CD14-positive monocyte (primary cell): ENCODE data around the gene HADH. TPM values are rescaled to one million over a fixed set of nuclear protein-coding genes. Genes with fewer than 3 reads are reported as not detected.

Experiments
- DNase-seq, 3 donors: peaks; one replicate each; pipeline ENCODE4 v3.0.0-alpha.2; 2011 to 2022
- H2AFZ ChIP-seq: 2 replicates; pipeline ENCODE4 v1.6.0; 2012; ENCODE audit warnings: mild to moderate bottlenecking, low read depth, low read length, inconsistent platforms; ENCODE audit not compliant: insufficient read depth, poor library complexity, severe bottlenecking
- H3K27ac ChIP-seq, 2 donors: 1 replicate in 1 of 2; 2 replicates in 1 of 2; pipeline ENCODE4 v1.5.1; 2012 to 2013; ENCODE audit warnings: low read length in 2 of 2, control low read depth in 1 of 2, inconsistent platforms in 1 of 2, low read depth in 1 of 2, mild to moderate bottlenecking in 1 of 2
- H3K27me3 ChIP-seq, 2 donors: one replicate each; pipeline versions ENCODE4 v1.6.0 to v1.6.1; 2011 to 2013; ENCODE audit warnings: low read length in 2 of 2; ENCODE audit not compliant: control insufficient read depth in 2 of 2, insufficient read depth in 2 of 2
- H3K36me3 ChIP-seq, 2 donors: replicated peaks in 1 of 2; 1 replicate in 1 of 2; 2 replicates in 1 of 2; pipeline versions ENCODE4 v1.5.1 to v1.6.1; 2012 to 2013; ENCODE audit warnings: low read length in 2 of 2, control low read depth in 1 of 2, inconsistent platforms in 1 of 2, mild to moderate bottlenecking in 1 of 2; ENCODE audit not compliant: insufficient read depth in 2 of 2, control insufficient read depth in 1 of 2
- H3K4me1 ChIP-seq, 2 donors: 1 replicate in 1 of 2; 2 replicates in 1 of 2; pipeline versions ENCODE4 v1.5.1 to v1.6.1; 2012 to 2013; ENCODE audit warnings: low read length in 2 of 2, control low read depth in 1 of 2, inconsistent platforms in 1 of 2, mild to moderate bottlenecking in 1 of 2, moderate library complexity in 1 of 2; ENCODE audit not compliant: insufficient read depth in 2 of 2, control insufficient read depth in 1 of 2
- H3K4me2 ChIP-seq: replicated peaks from 2 replicates; pipeline ENCODE3; 2012; ENCODE audit warnings: low read length, moderate library complexity, mild to moderate bottlenecking; ENCODE audit not compliant: poor library complexity, severe bottlenecking; ENCODE audit errors: extremely low read depth
- H3K4me3 ChIP-seq, 3 experiments: fragments of 200-600 bp in 1 of 3; sonication (generic) in 1 of 3; replicated peaks in 1 of 3; 1 replicate in 2 of 3; 2 replicates in 1 of 3; pipeline ENCODE4 v1.5.1; 2011 to 2013; ENCODE audit warnings: low read length in 3 of 3, mild to moderate bottlenecking in 3 of 3, control low read depth in 2 of 3, low read depth in 2 of 3, inconsistent platforms in 1 of 3, moderate library complexity in 1 of 3
- H3K79me2 ChIP-seq: 2 replicates; pipeline ENCODE4 v1.6.0; 2012; ENCODE audit warnings: mild to moderate bottlenecking, control low read depth, inconsistent platforms, low read length, moderate library complexity; ENCODE audit not compliant: insufficient read depth
- H3K9ac ChIP-seq: 2 replicates; pipeline ENCODE4 v1.6.0; 2017; ENCODE audit warnings: low read length, mild to moderate bottlenecking; ENCODE audit not compliant: insufficient read depth, poor library complexity, severe bottlenecking
- H3K9me3 ChIP-seq, 2 donors: replicated peaks in 1 of 2; 1 replicate in 1 of 2; 2 replicates in 1 of 2; pipeline versions ENCODE4 v1.5.1 to v1.6.1; 2012 to 2013; ENCODE audit warnings: low read length in 2 of 2, control low read depth in 1 of 2; ENCODE audit not compliant: control insufficient read depth in 1 of 2, insufficient read depth in 1 of 2
- H4K20me1 ChIP-seq: 2 replicates; pipeline ENCODE4 v1.6.0; 2012; ENCODE audit warnings: mild to moderate bottlenecking, low read length, control low read depth, moderate library complexity; ENCODE audit not compliant: insufficient read depth
- H3K27ac Mint-ChIP-seq, 7 donors: one replicate each; pipeline ENCODE4 v1.8.0; 2020; ENCODE audit warnings: mild to moderate bottlenecking in 7 of 7, mixed read lengths in 7 of 7, moderate library complexity in 6 of 7, inconsistent platforms in 2 of 7
- H3K27me3 Mint-ChIP-seq, 3 donors: one replicate each; pipeline ENCODE4 v1.8.0; 2021 to 2022; ENCODE audit warnings: low read depth in 3 of 3, mild to moderate bottlenecking in 3 of 3, mixed read lengths in 3 of 3, moderate library complexity in 3 of 3, inconsistent platforms in 1 of 3
- H3K36me3 Mint-ChIP-seq, 2 donors: one replicate each; pipeline ENCODE4 v1.8.0; 2020; ENCODE audit warnings: mixed read lengths in 2 of 2, inconsistent platforms in 1 of 2, mild to moderate bottlenecking in 1 of 2
- H3K4me1 Mint-ChIP-seq: one replicate; pipeline ENCODE4 v1.8.0; 2020; ENCODE audit warnings: mild to moderate bottlenecking, mixed read lengths
- H3K4me3 Mint-ChIP-seq, 2 donors: one replicate each; pipeline ENCODE4 v1.8.0; 2020; ENCODE audit warnings: mild to moderate bottlenecking in 2 of 2, mixed read lengths in 2 of 2, moderate library complexity in 1 of 2
- H3K9me3 Mint-ChIP-seq, 7 donors: one replicate each; pipeline ENCODE4 v1.8.0; 2020 to 2022; ENCODE audit warnings: mixed read lengths in 7 of 7, mild to moderate bottlenecking in 6 of 7, moderate library complexity in 6 of 7, inconsistent platforms in 2 of 7
- CTCF ChIP-seq: fragments of 200-600 bp; IDR thresholded peaks from one replicate; pipeline ENCODE4 v1.8.0; 2022; ENCODE audit warnings: antibody characterized with exemption, mild to moderate bottlenecking
- WGBS: methylation state at CpG from one replicate; pipeline ENCODE4 v1.1.5; 2013; ENCODE audit warnings: missing lambda C conversion rate; ENCODE audit not compliant: insufficient coverage; 5-methylcytosine and 5-hydroxymethylcytosine counted together
- intact Hi-C, 2 donors: fragments of 100-400 bp; cut with micrococcal nuclease; formaldehyde crosslinking; loops; one replicate each; pipeline versions ENCODE4 v1.15.0 to v1.15.1; 2023
- polyA plus RNA-seq, 3 donors: library from polyadenylated mRNA; depleted of rRNA in 1 of 3; unstranded in 2 of 3; stranded (reverse) in 1 of 3; fragments of 300-500 nt in 2 of 3; fragments of >200 nt in 1 of 3; fragmentation: Illumina TruSeq in 2 of 3; gene quantifications; 1 replicate in 2 of 3; 2 replicates in 1 of 3; pipeline ENCODE4 v1.2.3, GENCODE V29; 2012 to 2021

HADH gene
- polyA plus RNA-seq, 3 donors, result 8.4 to 19.4 (median 19.4) TPM

- H3K4me1 ChIP-seq, result peaks cover 13 to 21% of the 10 kb centered on the region in 2 donors
- H3K4me2 ChIP-seq, result peak overlapping the region; percentile 82
- Mint-ChIP-seq H3K9me3 (no peaks in the 10 kb centered on the region), H3K27me3 (no peaks in the 10 kb centered on the region), H3K27ac (no peak overlapping the region), H3K36me3 (no peaks in the 10 kb centered on the region), H3K4me1 (peaks cover 36% of the 10 kb centered on the region), H3K4me3 (no peak overlapping the region)
- DNase-seq, result no peak
- H3K9ac ChIP-seq, result no peak overlapping the region
- intact Hi-C loops, result loop anchor here (10.0 kb wide), 3 partner anchors 54 to 174 kb away; partner anchors contain the start of genes CYP2U1 (in 1 of the 2) and SGMS2 (in 1 of the 2)
- no peaks in the 10 kb centered on the region for H3K9me3 ChIP-seq
- WGBS, result 85% methylated on average over 3 of the region's 5 CpGs
- no peaks in the 10 kb centered on the region for H3K27me3 ChIP-seq
- peak overlapping the region in 1 of 3 experiments; percentile 88 for H3K4me3 ChIP-seq
- H2AFZ ChIP-seq, result peak overlapping the region; percentile 97
- no peak overlapping the region for H3K27ac ChIP-seq
- H4K20me1 ChIP-seq, result no peaks in the 10 kb centered on the region
- H3K79me2 ChIP-seq, result peaks cover 30% of the 10 kb centered on the region
- no peaks in the 10 kb centered on the region for H3K36me3 ChIP-seq
- no peak for TF ChIP-seq CTCF
Observed at GRCh38 chr4:107988763-107989035, 990 bp upstream of the HADH start.

GRCh38 chr4:107989162-107989536 lies 540 bp upstream of the HADH start:
- no peak for DNase-seq
- H3K27me3 Mint-ChIP-seq, result no peaks in the 10 kb centered on the region
- Histone ChIP-seq H3K79me2 (peaks cover 30% of the 10 kb centered on the region), H3K36me3 (no peaks in the 10 kb centered on the region), H3K9ac (peak overlapping the region; percentile 87), H4K20me1 (no peaks in the 10 kb centered on the region), H3K4me2 (peak overlapping the region; percentile 82), H3K27ac (peak overlapping the region in 1 of 2 donors; percentile 83), H2AFZ (peak overlapping the region; percentile 97), H3K9me3 (no peaks in the 10 kb centered on the region), H3K27me3 (no peaks in the 10 kb centered on the region), H3K4me3 (peak overlapping the region; percentile 51 to 88 (median 84)), H3K4me1 (peaks cover 17 to 26% of the 10 kb centered on the region in 2 donors)
- H3K36me3 Mint-ChIP-seq, result no peaks in the 10 kb centered on the region
- peaks cover 41% of the 10 kb centered on the region for H3K4me1 Mint-ChIP-seq
- no peak for TF ChIP-seq CTCF
- peak overlapping the region in 6 of 7 donors; percentile 42 to 90 (median 72) for H3K27ac Mint-ChIP-seq
- WGBS, result 2% methylated on average over 7 of the region's 8 CpGs
- H3K9me3 Mint-ChIP-seq, result no peaks in the 10 kb centered on the region
- intact Hi-C loops, result loop anchor here (10.0 kb wide), 3 partner anchors 54 to 174 kb away; partner anchors contain the start of genes CYP2U1 (in 1 of the 2) and SGMS2 (in 1 of the 2)
- peak overlapping the region; percentile 92 to 98 for H3K4me3 Mint-ChIP-seq
